Central memory CD8-positive, alpha-beta T cell (primary cell): ENCODE data around the gene ECT2L.

ENCODE experiments used
- ATAC-seq: fragments of 150-1000 bp; cut with Tn5 transposase; replicated peaks from 2 replicates; pipeline ENCODE4 v1.10.0; 2022; ENCODE audit warnings: mild to moderate bottlenecking, moderate FRiP score, moderate number of reproducible peaks; ENCODE audit not compliant: poor library complexity, severe bottlenecking; ENCODE audit errors: extremely low read depth
- DNase-seq, 2 donors: peaks; one replicate each; pipeline ENCODE4 v3.0.0; 2021; ENCODE audit warnings: low spot score in 2 of 2
- H3K27ac Mint-ChIP-seq: one replicate; pipeline ENCODE4 v1.8.0; 2022; ENCODE audit warnings: low read depth, mild to moderate bottlenecking, moderate library complexity, mixed read lengths
- H3K27me3 Mint-ChIP-seq: one replicate; pipeline ENCODE4 v1.8.0; 2022; ENCODE audit warnings: mixed read lengths
- H3K36me3 Mint-ChIP-seq: one replicate; pipeline ENCODE4 v1.8.0; 2022; ENCODE audit warnings: mild to moderate bottlenecking, moderate library complexity, mixed read lengths; ENCODE audit not compliant: insufficient read depth
- H3K4me1 Mint-ChIP-seq: one replicate; pipeline ENCODE4 v1.8.0; 2022; ENCODE audit warnings: mixed read lengths
- H3K4me3 Mint-ChIP-seq: one replicate; pipeline ENCODE4 v1.8.0; 2022; ENCODE audit warnings: mild to moderate bottlenecking, moderate library complexity, mixed read lengths
- H3K9me3 Mint-ChIP-seq: one replicate; pipeline ENCODE4 v1.8.0; 2022; ENCODE audit warnings: mixed read lengths

The ECT2L gene, protein sequence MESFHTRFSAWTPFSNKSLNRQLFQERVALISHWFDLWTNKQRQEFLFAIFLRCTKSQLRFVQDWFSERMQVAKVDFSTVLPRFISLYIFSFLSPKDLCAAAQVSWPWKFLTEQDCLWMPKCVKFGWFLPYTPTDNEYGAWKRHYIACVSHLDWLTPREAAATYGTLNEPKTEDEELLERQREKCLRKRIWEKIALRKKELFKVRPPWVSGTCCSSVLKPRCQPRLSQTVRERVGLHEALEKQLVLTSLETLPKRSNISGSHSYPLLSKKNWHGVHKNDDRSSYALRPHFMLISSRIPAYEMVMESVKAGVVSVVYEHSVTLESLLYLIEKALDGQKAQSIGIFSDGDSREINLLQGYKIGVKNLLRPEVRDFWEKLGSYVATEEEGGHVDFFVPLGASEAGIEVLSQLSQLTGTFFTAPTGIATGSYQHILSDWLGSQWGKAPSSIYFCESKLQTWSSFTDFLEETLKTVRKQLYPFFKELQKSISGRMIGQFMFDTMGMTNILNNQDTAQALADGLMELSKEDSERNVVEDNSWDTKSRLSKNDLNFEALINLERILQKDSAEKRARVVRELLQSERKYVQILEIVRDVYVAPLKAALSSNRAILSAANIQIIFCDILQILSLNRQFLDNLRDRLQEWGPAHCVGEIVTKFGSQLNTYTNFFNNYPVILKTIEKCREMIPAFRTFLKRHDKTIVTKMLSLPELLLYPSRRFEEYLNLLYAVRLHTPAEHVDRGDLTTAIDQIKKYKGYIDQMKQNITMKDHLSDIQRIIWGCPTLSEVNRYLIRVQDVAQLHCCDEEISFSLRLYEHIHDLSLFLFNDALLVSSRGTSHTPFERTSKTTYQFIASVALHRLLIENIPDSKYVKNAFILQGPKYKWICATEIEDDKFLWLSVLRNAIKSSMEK

DNA sequence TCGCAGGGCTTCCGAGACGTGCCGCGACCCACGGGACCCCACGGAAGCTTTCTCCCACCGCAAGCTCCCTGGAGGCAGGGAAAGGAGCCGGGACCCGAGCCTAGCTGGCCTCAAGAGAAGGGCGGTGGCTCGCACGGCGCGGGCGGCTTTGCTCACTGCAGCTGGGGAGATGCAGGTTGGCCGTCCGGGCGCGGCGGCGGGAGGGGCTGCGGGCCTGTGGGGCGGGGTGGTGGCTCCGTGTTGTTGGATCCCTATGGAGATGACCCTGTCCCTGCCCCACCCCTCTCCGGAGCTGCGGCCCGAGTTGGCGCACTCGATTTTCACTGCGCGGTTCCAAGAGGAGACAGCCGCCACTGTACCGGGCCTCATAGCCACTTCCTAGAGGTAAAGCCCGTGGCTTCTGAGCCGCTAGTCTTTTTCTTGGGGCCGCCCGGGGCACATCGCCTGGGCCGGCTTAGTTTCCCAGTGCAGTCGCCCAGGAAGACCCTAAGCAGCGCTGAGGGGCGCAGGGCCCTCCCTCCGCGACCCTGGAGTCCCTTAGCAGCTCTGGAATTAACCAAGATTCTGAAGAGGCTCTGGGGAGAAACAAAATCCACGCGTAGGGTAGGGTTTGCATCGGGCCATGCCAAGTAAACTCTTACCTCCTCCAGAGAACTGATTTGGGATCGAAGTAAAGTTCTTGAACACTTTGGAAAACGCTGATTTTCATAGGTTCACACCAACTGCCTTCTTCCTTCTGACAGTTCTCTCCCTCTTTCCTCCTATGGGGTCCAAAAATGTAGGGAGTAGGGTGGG lies at the start of gene ECT2L:
TSS of gene ECT2L (plus strand) at position 279 of the 795 bp plus-strand sequence. CDS start 17,188 bp downstream, outside the sequence.
- Mint-ChIP-seq H3K4me3 (no peak within 1 kb of the TSS), H3K9me3 (no peaks in the 10 kb centered on the region), H3K27ac (no peak within 1 kb of the TSS), H3K4me1 (no peaks in the 10 kb centered on the region), H3K27me3 (no peaks in the 10 kb centered on the region), H3K36me3 (peaks cover 14% of the 10 kb centered on the region)
- DNase-seq (no peak), ATAC-seq (no peak)

DNA sequence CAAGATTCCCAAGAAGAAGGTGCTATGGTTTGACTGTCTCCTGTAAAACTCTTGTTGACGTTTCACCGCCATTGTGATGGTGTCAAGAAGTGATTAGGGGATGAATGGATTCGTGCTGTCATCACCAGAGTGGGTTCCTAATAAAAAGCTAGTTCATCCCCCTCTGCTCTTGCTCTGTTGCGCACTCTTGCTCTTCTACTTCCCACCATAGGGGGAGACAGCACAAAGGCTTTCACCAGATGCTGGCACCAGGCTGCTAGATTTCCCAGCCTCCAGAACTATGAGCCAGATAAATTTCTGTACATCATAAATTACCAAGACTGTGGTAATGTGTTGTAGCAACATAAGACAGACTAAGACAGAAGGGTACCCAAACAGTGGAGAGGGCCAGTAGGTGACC lies 43.9 kb upstream of the ECT2L start:
- Mint-ChIP-seq H3K9me3 (no peaks in the 10 kb centered on the region), H3K4me3 (no peak overlapping the region), H3K27ac (no peak overlapping the region), H3K27me3 (no peaks in the 10 kb centered on the region), H3K36me3 (no peaks in the 10 kb centered on the region), H3K4me1 (no peaks in the 10 kb centered on the region)
- DNase-seq (no peak), ATAC-seq (no peak)

DNA sequence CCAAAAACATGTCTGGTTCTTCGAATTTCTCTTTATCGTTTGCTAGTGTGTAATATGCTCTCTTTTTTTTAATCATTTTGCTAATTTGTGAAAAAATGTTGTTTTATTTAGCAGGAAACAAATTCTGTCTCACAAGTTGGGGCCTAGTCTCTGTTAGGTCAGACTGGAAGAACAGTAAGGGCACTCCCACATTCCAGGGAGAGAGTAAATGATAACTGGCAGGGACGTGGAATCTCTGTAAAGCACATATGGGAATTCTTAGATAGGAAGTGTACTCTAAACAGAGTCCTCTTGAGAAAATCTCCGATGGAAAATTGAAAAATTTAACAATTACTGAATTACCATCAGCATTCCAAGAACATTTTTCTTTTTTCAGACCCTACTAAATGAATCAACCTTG lies 38.8 kb upstream of the ECT2L start:
- Mint-ChIP-seq H3K36me3 (peaks cover 2% of the 10 kb centered on the region), H3K4me1 (no peaks in the 10 kb centered on the region), H3K9me3 (no peaks in the 10 kb centered on the region), H3K4me3 (no peak overlapping the region), H3K27me3 (no peaks in the 10 kb centered on the region), H3K27ac (no peak overlapping the region)
- DNase-seq = no peak
- ATAC-seq = no peak

DNA sequence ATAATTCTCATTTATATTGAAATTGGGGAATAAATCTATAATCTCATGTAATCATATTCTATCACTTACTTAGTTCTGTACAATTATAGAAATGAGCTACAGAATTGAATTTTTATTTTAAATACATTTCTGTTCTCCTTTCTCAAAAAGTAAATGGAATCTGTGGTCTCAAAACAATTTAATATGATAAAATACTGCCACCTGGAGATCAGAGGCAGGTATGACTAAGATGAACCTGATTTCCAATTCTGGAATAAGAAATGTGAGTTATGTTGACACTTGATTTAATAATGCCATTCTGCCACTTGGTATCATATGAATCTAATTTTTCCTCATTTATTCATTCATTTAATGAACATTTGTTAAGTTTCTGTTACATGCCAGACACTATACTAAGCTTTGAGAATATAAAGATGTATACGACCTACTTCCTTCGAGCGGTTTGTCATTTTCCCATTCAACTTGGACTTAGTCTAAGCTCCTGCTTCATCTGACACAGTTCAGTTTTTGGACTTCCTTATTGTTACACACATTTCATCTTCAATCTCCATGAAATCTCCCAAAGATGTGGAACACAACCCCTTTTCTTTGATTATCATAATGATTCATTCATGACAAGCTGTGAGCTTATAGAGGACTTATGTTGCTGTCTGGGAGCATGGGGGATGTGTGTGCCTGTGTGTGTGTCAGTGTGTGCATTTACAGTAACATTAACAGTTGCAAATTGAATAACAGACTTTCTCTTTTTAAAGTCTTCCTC lies 29.8 kb upstream of the ECT2L start:
- no peaks in the 10 kb centered on the region for H3K4me1 Mint-ChIP-seq
- no peak overlapping the region for H3K4me3 Mint-ChIP-seq
- no peaks in the 10 kb centered on the region for H3K36me3 Mint-ChIP-seq
- no peaks in the 10 kb centered on the region for H3K27me3 Mint-ChIP-seq
- DNase-seq (no peak), ATAC-seq (no peak)
- H3K27ac Mint-ChIP-seq = no peak overlapping the region
- no peaks in the 10 kb centered on the region for H3K9me3 Mint-ChIP-seq

DNA sequence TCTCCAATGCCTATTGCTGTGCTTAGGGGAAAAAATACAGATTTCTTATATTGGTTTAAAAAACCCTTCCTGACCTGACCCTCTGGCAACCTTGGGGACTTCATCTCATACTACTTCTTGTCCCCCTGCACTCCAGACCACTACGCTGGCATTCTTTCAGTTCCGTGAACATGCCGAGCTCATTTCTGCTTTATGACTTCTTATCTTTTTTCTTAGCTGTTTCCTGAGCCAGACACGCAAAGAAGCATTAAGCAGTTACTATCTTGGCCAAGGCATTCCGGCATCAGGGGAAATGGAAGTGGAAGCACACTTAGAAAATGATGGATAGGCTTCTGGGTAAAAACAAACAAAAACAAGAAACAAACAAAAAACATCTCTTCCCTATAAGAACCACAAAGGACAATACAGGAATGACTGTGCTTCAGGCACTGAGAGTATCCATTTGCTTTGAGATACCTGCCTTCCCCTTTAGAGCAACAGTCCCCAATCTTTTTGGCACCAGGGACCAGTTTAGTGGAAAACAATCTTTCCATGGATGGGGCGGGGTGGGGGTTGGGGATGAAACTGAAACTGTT lies 26.7 kb upstream of the ECT2L start:
- H3K36me3 Mint-ChIP-seq = peaks cover 8% of the 10 kb centered on the region
- peaks cover 9% of the 10 kb centered on the region for H3K4me1 Mint-ChIP-seq
- no peak overlapping the region for H3K4me3 Mint-ChIP-seq
- no peaks in the 10 kb centered on the region for H3K9me3 Mint-ChIP-seq
- ATAC-seq (no peak), DNase-seq (no peak)
- H3K27ac Mint-ChIP-seq = no peak overlapping the region
- H3K27me3 Mint-ChIP-seq = no peaks in the 10 kb centered on the region

DNA sequence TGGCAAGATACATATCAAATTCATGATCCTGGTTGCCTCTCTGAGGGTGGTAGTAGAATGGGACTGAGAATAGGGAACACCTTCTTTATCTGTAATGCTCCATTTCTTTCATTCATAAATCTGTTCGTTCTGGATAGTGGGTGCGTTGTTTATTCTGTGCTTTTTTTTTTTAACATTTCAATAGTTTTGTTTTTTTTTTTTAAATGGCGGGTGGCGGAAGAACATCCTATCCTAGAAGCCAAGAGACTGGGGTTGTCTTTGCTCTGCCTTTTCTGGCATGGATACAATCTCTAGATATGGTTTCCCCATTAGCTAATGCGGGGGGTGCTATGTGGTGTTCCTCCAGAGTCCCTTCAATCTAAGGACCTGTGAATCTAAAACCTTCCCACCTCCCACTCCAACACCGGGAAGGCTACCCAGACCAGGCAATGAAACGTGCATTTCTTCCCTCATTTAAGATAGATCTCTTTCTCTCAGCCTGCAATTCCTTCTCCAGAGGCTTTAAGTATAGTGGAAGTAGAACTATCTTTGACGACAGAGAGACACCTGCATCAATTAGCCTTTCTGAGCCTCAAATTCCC lies 23.2 kb upstream of the ECT2L start:
- no peaks in the 10 kb centered on the region for H3K9me3 Mint-ChIP-seq
- H3K27me3 Mint-ChIP-seq = no peaks in the 10 kb centered on the region
- ATAC-seq = no peak
- H3K4me3 Mint-ChIP-seq = peak overlapping the region; percentile 94
- H3K27ac Mint-ChIP-seq = peak overlapping the region; percentile 97
- DNase-seq = no peak
- H3K36me3 Mint-ChIP-seq = peaks cover 13% of the 10 kb centered on the region
- H3K4me1 Mint-ChIP-seq = peaks cover 9% of the 10 kb centered on the region

DNA sequence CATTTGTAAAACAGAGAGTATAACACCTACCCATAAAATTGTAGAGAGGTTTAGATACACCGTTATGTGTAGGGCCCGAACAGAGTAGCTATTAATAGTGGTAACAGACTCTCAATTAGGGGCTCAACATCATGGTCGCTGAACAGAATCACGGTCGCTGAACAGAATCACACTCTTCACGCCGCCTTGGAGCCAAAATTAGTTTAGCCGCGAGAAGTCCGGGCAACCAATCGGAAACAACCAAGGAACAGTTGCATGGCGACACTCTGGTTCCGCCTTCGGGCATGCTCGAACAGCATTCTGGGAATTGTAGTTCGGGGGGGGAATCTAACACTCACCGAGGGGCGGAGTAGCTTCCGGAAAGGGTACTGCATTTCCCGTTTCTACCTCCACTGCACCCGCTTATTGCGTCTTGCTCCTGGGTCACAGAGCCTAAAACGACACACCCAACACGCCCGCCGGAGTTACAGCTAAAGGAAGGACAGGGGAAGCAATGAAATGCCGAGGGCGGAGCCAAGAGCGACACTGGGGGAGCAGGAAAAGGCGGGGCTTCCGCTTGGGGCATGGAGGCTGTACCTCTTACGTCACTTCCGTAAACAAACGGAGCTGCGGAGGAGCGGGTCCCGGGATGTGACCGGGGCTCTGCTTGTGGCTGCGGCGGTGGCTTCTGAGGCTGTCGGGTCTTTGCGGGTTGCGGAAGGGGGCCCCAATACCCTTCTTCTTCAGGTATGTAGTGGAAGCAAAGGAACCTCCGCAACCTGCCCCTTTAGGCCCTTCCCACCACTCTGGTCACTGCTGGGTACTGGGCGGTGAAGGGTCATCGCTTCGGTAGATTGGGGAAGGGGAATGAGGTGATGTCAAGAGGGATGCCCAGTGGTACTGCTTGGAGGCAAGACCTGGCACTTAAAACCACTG lies 22.5 kb upstream of the ECT2L start, which contains the start of gene CCDC28A:
TSS of gene CCDC28A (plus strand) at position 593 of the 915 bp plus-strand sequence. CDS start 2,352 bp downstream, outside the sequence.
- Mint-ChIP-seq H3K27me3 (no peaks in the 10 kb centered on the region), H3K27ac (peak within 1 kb of the TSS; percentile 97), H3K36me3 (peaks cover 14% of the 10 kb centered on the region), H3K4me1 (peaks cover 14% of the 10 kb centered on the region), H3K4me3 (peak within 1 kb of the TSS; percentile 94), H3K9me3 (no peaks in the 10 kb centered on the region)
- DNase-seq (peak; percentile 92), ATAC-seq (peak; percentile 86)

DNA sequence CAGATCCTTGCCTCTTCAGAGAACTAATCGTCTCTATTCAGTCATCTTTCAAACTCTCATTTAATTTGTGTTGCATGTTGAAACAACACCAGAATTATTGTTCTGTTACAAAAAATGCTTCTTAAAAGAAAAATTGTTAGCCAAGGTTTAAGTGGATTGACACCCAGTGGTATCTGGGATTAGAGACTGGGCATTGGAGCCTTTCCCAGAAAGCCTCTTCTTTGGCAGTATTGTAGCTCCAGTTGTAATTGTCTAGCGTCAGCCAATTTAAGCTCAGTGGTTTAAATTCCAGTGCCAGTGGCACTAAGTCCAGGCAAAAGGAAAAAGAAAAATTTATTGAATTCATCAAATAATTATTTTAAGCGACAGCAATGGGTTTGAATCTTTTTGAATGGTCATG lies 21.5 kb upstream of the ECT2L start:
- ATAC-seq (no peak), DNase-seq (no peak)
- Mint-ChIP-seq H3K27ac (peak overlapping the region; percentile 97), H3K27me3 (no peaks in the 10 kb centered on the region), H3K4me3 (peak overlapping the region; percentile 94), H3K9me3 (no peaks in the 10 kb centered on the region), H3K4me1 (peaks cover 20% of the 10 kb centered on the region), H3K36me3 (peaks cover 16% of the 10 kb centered on the region)

DNA sequence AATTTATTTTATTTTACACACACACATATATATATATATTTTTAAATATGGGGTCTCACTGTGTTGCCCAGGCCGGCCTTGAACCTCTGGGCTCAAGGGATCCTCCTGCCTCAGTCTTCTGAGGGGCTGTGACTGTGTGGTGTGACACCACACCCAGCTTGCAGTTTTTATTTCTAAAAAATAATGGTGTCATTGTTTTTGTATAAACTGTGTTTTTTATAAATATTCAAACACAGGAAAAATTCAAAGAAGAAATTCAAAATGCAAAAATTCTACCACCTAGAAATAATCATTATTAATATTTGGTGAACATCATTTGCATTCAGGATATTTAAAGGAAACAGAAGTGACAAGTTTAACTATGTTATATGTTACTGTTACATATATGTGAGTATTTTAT lies 19.2 kb upstream of the ECT2L start:
- DNase-seq (no peak), ATAC-seq (no peak)
- Mint-ChIP-seq H3K9me3 (no peaks in the 10 kb centered on the region), H3K4me3 (no peak overlapping the region), H3K27ac (no peak overlapping the region), H3K4me1 (peaks cover 20% of the 10 kb centered on the region), H3K27me3 (no peaks in the 10 kb centered on the region), H3K36me3 (peaks cover 36% of the 10 kb centered on the region)

DNA sequence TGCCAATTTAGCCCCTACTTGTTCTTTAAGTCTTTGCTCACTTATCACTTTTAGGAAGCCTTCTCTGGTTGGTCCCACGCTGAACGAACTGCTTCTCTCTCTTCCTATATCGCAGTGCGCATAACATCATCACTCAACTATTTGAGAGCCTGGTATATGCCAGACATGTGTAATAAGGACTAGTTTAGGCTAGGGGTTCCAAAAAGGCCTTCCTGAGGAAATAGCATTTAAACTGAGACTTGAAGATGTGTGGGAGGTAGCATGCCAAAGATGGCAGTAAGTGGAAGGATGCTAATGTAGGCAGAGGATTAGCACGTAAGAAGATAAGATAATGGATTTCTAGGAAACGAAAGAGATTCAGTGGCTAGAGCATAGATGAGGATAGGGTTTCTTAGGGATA lies 17.6 kb upstream of the ECT2L start:
- Mint-ChIP-seq H3K36me3 (peaks cover 44% of the 10 kb centered on the region), H3K27me3 (no peaks in the 10 kb centered on the region), H3K9me3 (no peaks in the 10 kb centered on the region), H3K4me1 (peaks cover 18% of the 10 kb centered on the region), H3K27ac (no peak overlapping the region), H3K4me3 (no peak overlapping the region)
- DNase-seq = no peak
- no peak for ATAC-seq
